Trophoblast cell (in vitro differentiated cells and primary cell): ENCODE results near the gene TEX53.

Experiments
- DNase-seq, 2 donors: peaks; one replicate each; pipeline ENCODE4 v3.0.0-alpha.2; 2016
- H2AFZ ChIP-seq: 2 replicates; pipeline ENCODE4 v1.6.1; 2013; ENCODE audit warnings: low read length, moderate library complexity, mild to moderate bottlenecking; ENCODE audit not compliant: insufficient read depth, poor library complexity
- H2AK5ac ChIP-seq: 2 replicates; pipeline ENCODE4 v1.6.1; 2013; ENCODE audit warnings: mild to moderate bottlenecking, low read length
- H2BK120ac ChIP-seq: 2 replicates; pipeline ENCODE4 v1.6.1; 2013; ENCODE audit warnings: low read length, mild to moderate bottlenecking, moderate library complexity; ENCODE audit not compliant: insufficient read depth, poor library complexity
- H2BK12ac ChIP-seq: 2 replicates; pipeline ENCODE4 v1.6.1; 2013; ENCODE audit warnings: mild to moderate bottlenecking, low read length, moderate library complexity
- H2BK5ac ChIP-seq: 2 replicates; pipeline ENCODE4 v1.6.1; 2013; ENCODE audit warnings: low read length, low read depth, moderate library complexity, mild to moderate bottlenecking; ENCODE audit not compliant: poor library complexity
- H3K14ac ChIP-seq: 2 replicates; pipeline ENCODE4 v1.6.1; 2013; ENCODE audit warnings: mild to moderate bottlenecking, low read length
- H3K18ac ChIP-seq: 2 replicates; pipeline ENCODE4 v1.6.1; 2013; ENCODE audit warnings: mild to moderate bottlenecking, low read length
- H3K23ac ChIP-seq: 2 replicates; pipeline ENCODE4 v1.6.1; 2013; ENCODE audit warnings: low read length
- H3K27ac ChIP-seq: 2 replicates; pipeline ENCODE4 v1.5.1; 2013; ENCODE audit warnings: low read depth, mild to moderate bottlenecking, inconsistent platforms, low read length, moderate library complexity
- H3K27me3 ChIP-seq: 2 replicates; pipeline ENCODE4 v1.6.1; 2013; ENCODE audit warnings: inconsistent platforms, mild to moderate bottlenecking, low read length, moderate library complexity; ENCODE audit not compliant: insufficient read depth
- H3K36me3 ChIP-seq, 2 experiments: 1 replicate in 1 of 2; 2 replicates in 1 of 2; pipeline ENCODE4 v1.6.1; 2013; ENCODE audit warnings: low read length in 2 of 2, mild to moderate bottlenecking in 2 of 2, moderate library complexity in 1 of 2; ENCODE audit not compliant: insufficient read depth in 2 of 2, control insufficient read depth in 1 of 2
- H3K4ac ChIP-seq: 2 replicates; pipeline ENCODE4 v1.6.1; 2013; ENCODE audit warnings: low read depth, mild to moderate bottlenecking, low read length, moderate library complexity
- H3K4me1 ChIP-seq, 2 experiments: 1 replicate in 1 of 2; 2 replicates in 1 of 2; pipeline ENCODE4 v1.6.1; 2013; ENCODE audit warnings: low read length in 2 of 2, mild to moderate bottlenecking in 2 of 2, moderate library complexity in 1 of 2; ENCODE audit not compliant: insufficient read depth in 2 of 2, control insufficient read depth in 1 of 2
- H3K4me2 ChIP-seq: 2 replicates; pipeline ENCODE4 v1.6.1; 2013; ENCODE audit warnings: inconsistent platforms, mild to moderate bottlenecking, low read length, moderate library complexity
- H3K4me3 ChIP-seq: 2 replicates; pipeline ENCODE4 v1.5.1; 2013; ENCODE audit warnings: mild to moderate bottlenecking, low read depth, low read length, inconsistent platforms
- H3K79me1 ChIP-seq: one replicate; pipeline ENCODE4 v1.6.1; 2013; ENCODE audit warnings: low read length
- H3K79me2 ChIP-seq: 2 replicates; pipeline ENCODE4 v1.6.1; 2013; ENCODE audit warnings: low read length, mild to moderate bottlenecking; ENCODE audit not compliant: control insufficient read depth, insufficient read depth, poor library complexity
- H3K9ac ChIP-seq: 2 replicates; pipeline ENCODE4 v1.6.1; 2013; ENCODE audit warnings: mild to moderate bottlenecking, low read length
- H3K9me3 ChIP-seq: 2 replicates; pipeline ENCODE4 v1.6.1; 2013; ENCODE audit warnings: low read depth, mild to moderate bottlenecking, control low read depth, inconsistent platforms, low read length; ENCODE audit not compliant: insufficient read depth
- H4K12ac ChIP-seq: 2 replicates; pipeline ENCODE4 v1.6.1; 2013; ENCODE audit warnings: low read depth, mild to moderate bottlenecking, low read length, moderate library complexity
- H4K8ac ChIP-seq: 2 replicates; pipeline ENCODE4 v1.6.1; 2013; ENCODE audit warnings: low read depth, mild to moderate bottlenecking, low read length, moderate library complexity
- H4K91ac ChIP-seq: one replicate; pipeline ENCODE4 v1.6.1; 2013; ENCODE audit warnings: low read depth, mild to moderate bottlenecking, low read length, moderate library complexity
- WGBS: extraction: QIAGEN DNeasy Blood & Tissue Kit; methylation state at CpG from one replicate; pipeline ENCODE4 v1.1.7; 2013; ENCODE audit warnings: missing lambda C conversion rate; ENCODE audit not compliant: insufficient read length, insufficient coverage; ENCODE audit errors: extremely low coverage; 5-methylcytosine and 5-hydroxymethylcytosine counted together

Gene TEX53

DNA sequence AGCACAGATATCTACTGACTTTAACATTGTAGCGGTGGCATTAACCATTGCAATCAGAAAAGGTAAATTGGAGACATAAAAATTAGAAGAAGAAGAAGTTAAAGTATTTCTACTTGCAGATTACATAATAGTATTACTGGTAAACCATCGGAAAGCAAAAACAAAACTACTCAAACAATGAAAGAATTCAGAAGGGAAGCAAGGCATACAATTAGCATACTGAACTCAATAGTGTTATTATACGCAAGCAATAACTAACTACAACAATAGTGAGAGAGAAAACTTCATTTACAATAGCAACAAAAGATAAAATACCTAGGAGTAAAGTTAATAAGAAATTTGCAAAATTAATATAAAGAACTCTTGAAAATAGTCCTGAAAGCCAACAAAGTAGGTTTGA lies 6.6 kb upstream of the TEX53 start:
- no peak overlapping the region for H3K9ac ChIP-seq
- H2BK120ac ChIP-seq = no peak overlapping the region
- H3K27me3 ChIP-seq = no peaks in the 10 kb centered on the region
- no peaks in the 10 kb centered on the region for H3K79me2 ChIP-seq
- H3K4me1 ChIP-seq = no peaks in the 10 kb centered on the region
- no peak overlapping the region for H4K91ac ChIP-seq
- no peak overlapping the region for H3K27ac ChIP-seq
- H3K18ac ChIP-seq = no peak overlapping the region
- H3K4me2 ChIP-seq = no peak overlapping the region
- H2AK5ac ChIP-seq = no peak overlapping the region
- H4K8ac ChIP-seq = no peak overlapping the region
- H4K12ac ChIP-seq = no peak overlapping the region
- no peak overlapping the region for H2BK5ac ChIP-seq
- no peak overlapping the region for H3K14ac ChIP-seq
- WGBS = no CpG with 5 or more reads among the region's 3 CpGs
- H2BK12ac ChIP-seq = no peak overlapping the region
- H2AFZ ChIP-seq = no peak overlapping the region
- no peaks in the 10 kb centered on the region for H3K79me1 ChIP-seq
- no peaks in the 10 kb centered on the region for H3K36me3 ChIP-seq
- DNase-seq = no peak
- no peak overlapping the region for H3K23ac ChIP-seq
- no peaks in the 10 kb centered on the region for H3K9me3 ChIP-seq
- H3K4me3 ChIP-seq = no peak overlapping the region
- no peak overlapping the region for H3K4ac ChIP-seq

DNA sequence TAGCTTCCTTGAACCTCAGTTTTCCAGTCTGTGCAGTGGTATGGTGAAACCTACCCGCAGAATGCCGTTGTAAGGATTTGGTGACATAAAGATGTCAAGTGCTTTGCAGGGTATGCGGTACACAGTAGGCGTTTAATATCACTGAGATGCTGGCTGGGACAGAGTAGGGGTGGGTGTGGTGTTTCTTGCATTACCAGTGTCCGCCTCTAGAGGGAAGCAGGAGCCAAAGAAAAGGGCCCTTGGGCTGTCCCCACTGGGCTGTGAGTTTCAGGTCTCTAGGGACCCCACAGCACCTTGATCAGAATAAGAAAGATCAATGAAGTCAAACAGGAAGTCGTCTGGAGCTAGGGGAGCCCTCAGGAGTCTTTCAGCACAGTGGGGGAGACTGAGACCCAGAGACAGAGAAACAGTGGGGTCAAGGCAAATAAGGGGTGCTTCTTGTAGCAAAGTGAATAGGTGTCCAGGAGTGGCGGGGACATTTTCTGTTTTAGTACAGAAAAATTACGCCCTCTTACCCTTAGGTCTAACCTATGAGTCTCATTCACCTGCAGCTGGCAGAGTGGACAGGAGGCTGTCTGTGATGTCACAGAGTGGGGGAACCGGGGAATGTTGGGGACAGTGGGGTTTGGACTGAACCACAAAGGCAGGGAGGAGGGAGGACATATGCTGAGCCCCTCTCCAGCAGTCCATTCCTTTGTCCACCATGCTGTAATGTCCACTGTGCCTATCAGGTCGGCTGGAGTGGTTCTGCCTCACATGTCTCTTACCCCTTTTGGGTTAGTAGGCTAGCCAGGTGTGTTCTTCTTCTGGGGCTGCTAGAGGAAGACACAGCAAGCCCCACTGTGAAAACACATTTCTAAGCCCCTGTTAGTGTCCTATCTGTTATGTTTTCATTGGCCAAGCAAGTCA lies 4.7 kb upstream of the TEX53 start:
- Histone ChIP-seq H3K4me3 (no peak overlapping the region), H3K18ac (no peak overlapping the region), H3K4me2 (no peak overlapping the region), H2AK5ac (no peak overlapping the region), H2BK12ac (no peak overlapping the region), H4K91ac (peak overlapping the region; percentile 11), H3K27ac (no peak overlapping the region), H2AFZ (no peak overlapping the region), H3K36me3 (no peaks in the 10 kb centered on the region), H2BK5ac (no peak overlapping the region), H3K9me3 (no peaks in the 10 kb centered on the region), H3K4me1 (no peaks in the 10 kb centered on the region), H4K8ac (no peak overlapping the region), H3K27me3 (no peaks in the 10 kb centered on the region), H3K79me1 (no peaks in the 10 kb centered on the region), H4K12ac (no peak overlapping the region), H3K23ac (no peak overlapping the region), H3K79me2 (no peaks in the 10 kb centered on the region), H3K14ac (no peak overlapping the region), H2BK120ac (no peak overlapping the region), H3K4ac (no peak overlapping the region), H3K9ac (no peak overlapping the region)
- no CpG with 5 or more reads among the region's 10 CpGs for WGBS
- DNase-seq = peak; percentile 11 to 60

DNA sequence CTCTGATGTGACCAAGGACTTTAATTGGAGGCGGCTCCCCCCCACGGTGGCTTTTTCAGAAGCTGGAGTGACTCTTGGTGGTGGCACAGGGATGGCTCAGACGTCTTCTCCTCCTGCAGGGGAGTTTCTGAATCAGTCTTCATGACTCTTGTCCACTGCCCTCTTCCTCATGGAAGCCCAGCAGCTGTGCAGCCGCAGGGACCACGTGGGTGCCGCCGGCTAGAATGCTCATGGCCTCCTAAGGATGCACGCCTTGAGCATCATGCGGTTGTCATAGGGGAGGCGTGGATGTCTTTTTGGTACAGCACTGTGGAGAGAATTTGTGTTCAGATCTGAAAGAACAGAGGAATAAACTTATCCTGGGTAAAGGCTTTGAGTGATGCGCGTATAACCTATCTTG lies 1.3 kb downstream of the TEX53 start:
- H3K27me3 ChIP-seq = no peaks in the 10 kb centered on the region
- no peak overlapping the region for H3K18ac ChIP-seq
- no peak overlapping the region for H4K91ac ChIP-seq
- no peak overlapping the region for H3K9ac ChIP-seq
- H3K9me3 ChIP-seq = no peaks in the 10 kb centered on the region
- H3K79me2 ChIP-seq = no peaks in the 10 kb centered on the region
- no peak overlapping the region for H3K27ac ChIP-seq
- WGBS = no CpG with 5 or more reads among the region's 12 CpGs
- H2BK120ac ChIP-seq = no peak overlapping the region
- no peaks in the 10 kb centered on the region for H3K79me1 ChIP-seq
- no peak overlapping the region for H3K4me2 ChIP-seq
- H3K4me1 ChIP-seq = no peaks in the 10 kb centered on the region
- H3K4me3 ChIP-seq = no peak overlapping the region
- peak; percentile 19 to 21 for DNase-seq
- H3K4ac ChIP-seq = no peak overlapping the region
- H2BK12ac ChIP-seq = no peak overlapping the region
- no peak overlapping the region for H4K12ac ChIP-seq
- H3K23ac ChIP-seq = no peak overlapping the region
- no peak overlapping the region for H3K14ac ChIP-seq
- no peak overlapping the region for H2AFZ ChIP-seq
- no peak overlapping the region for H4K8ac ChIP-seq
- H2BK5ac ChIP-seq = no peak overlapping the region
- H3K36me3 ChIP-seq = no peaks in the 10 kb centered on the region
- H2AK5ac ChIP-seq = no peak overlapping the region

DNA sequence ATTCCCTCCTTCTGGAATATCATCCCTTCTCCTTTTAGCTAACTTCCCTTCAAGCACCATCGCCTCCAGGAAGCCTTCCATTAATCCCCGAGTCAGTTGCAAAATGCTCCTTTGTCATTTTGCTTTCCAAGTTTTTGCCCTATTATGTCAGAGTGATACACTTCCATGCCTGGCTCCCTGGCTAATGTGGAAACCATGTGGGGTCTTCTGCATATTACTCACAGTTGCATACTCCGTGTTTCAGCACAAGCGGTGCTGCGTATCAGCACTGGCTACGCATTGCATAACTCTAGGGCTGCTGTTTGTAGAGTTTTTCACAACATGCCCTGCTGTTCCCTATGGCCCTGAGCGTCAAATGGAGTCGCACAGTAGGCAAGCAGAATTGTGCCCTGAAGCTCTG lies 1.9 kb downstream of the TEX53 start:
- no peaks in the 10 kb centered on the region for H3K4me1 ChIP-seq
- no peak overlapping the region for H3K9ac ChIP-seq
- WGBS = no CpG with 5 or more reads among the region's 8 CpGs
- no peak overlapping the region for H3K4ac ChIP-seq
- no peak overlapping the region for H2AK5ac ChIP-seq
- no peak overlapping the region for H3K27ac ChIP-seq
- H3K36me3 ChIP-seq = no peaks in the 10 kb centered on the region
- no peak overlapping the region for H2BK12ac ChIP-seq
- no peak overlapping the region for H3K14ac ChIP-seq
- no peak overlapping the region for H4K12ac ChIP-seq
- no peaks in the 10 kb centered on the region for H3K9me3 ChIP-seq
- no peaks in the 10 kb centered on the region for H3K79me1 ChIP-seq
- H3K79me2 ChIP-seq = no peaks in the 10 kb centered on the region
- H2BK5ac ChIP-seq = no peak overlapping the region
- no peak overlapping the region for H2BK120ac ChIP-seq
- no peak overlapping the region for H4K8ac ChIP-seq
- no peak overlapping the region for H3K4me3 ChIP-seq
- no peak overlapping the region for H3K4me2 ChIP-seq
- H4K91ac ChIP-seq = no peak overlapping the region
- H2AFZ ChIP-seq = no peak overlapping the region
- DNase-seq = peak; percentile 15 to 23
- no peak overlapping the region for H3K18ac ChIP-seq
- no peaks in the 10 kb centered on the region for H3K27me3 ChIP-seq
- H3K23ac ChIP-seq = no peak overlapping the region
